HCT116 (cell line): Measurements from ENCODE around the gene IFNGR2. TPM values are rescaled to one million over a fixed set of nuclear protein-coding genes. Genes with fewer than 3 reads are reported as not detected.

Source experiments
- ATAC-seq: fragments of 200-7000 bp; cut with Tn5 transposase; 2 replicates; pipeline ENCODE4 v1.9.1; 2020; ENCODE audit warnings: mild to moderate bottlenecking, moderate library complexity
- BruUV-seq: library from RNA; stranded (reverse); fragments of 400-500 nt; replicated peaks from 2 replicates; lab custom pipeline; 2021; lab: Mats Ljungman, UMichigan
- CTCF ChIA-PET: fragments of 300-600 bp; sonication (Branson Sonifier 250); formaldehyde crosslinking; loops from one replicate; lab custom pipeline; 2021; ENCODE audit warnings: antibody characterized with exemption; lab: Charles Lee
- POLR2A ChIA-PET: fragments of 300-600, 350-600 bp; sonication (Branson Sonifier 250); formaldehyde crosslinking; loops from one replicate; lab custom pipeline; 2021; ENCODE audit warnings: antibody characterized with exemption; lab: Charles Lee
- RAD21 ChIA-PET, 2 experiments: fragments of 300-600 bp; sonication (Branson Sonifier 250); formaldehyde crosslinking; loops; one replicate each; lab custom pipeline; 2023; ENCODE audit warnings: low total read pairs in 2 of 2; ENCODE audit not compliant: uncharacterized antibody in 2 of 2, unreplicated experiment in 2 of 2, low non-redundant PET in 1 of 2; lab: Charles Lee
- DNase-seq: peaks from one replicate; pipeline ENCODE4 v3.0.0-alpha.2; 2010; ENCODE audit warnings: low read depth, low spot score
- H2AFZ ChIP-seq: fragments of 200-600 bp; shearing (Covaris generic), sonication (generic); 2 replicates; pipeline ENCODE4 v1.6.1; 2017; ENCODE audit warnings: low read depth, mixed run types, mixed read lengths, antibody characterized with exemption, low read length; ENCODE audit not compliant: poor library complexity, severe bottlenecking
- H3K27ac ChIP-seq: 2 replicates; pipeline ENCODE4 v1.5.1; 2012; ENCODE audit warnings: low read depth, low read length
- H3K27me3 ChIP-seq: fragments of 200-600 bp; sonication (generic); 2 replicates; pipeline ENCODE4 v1.6.1; 2016; ENCODE audit warnings: mixed run types, low read length, mixed read lengths; ENCODE audit not compliant: insufficient read depth
- H3K36me3 ChIP-seq, 2 experiments: fragments of 200-500 bp in 1 of 2; fragments of 200-600 bp in 1 of 2; sonication (Bioruptor generic) in 1 of 2; sonication (generic) in 1 of 2; 2 replicates each; pipeline versions ENCODE4 v1.5.1 to v1.6.1; 2014 to 2016; ENCODE audit warnings: low read length in 2 of 2, inconsistent platforms in 1 of 2, mixed read lengths in 1 of 2, mixed run types in 1 of 2; ENCODE audit not compliant: insufficient read depth in 2 of 2, control insufficient read depth in 1 of 2
- H3K4me1 ChIP-seq, 2 experiments: fragments of 200-600 bp in 1 of 2; sonication (generic) in 1 of 2; 2 replicates each; pipeline versions ENCODE4 v1.5.1 to v1.6.1; 2012 to 2017; ENCODE audit warnings: low read length in 2 of 2, inconsistent platforms in 1 of 2, mild to moderate bottlenecking in 1 of 2, mixed read lengths in 1 of 2, mixed run types in 1 of 2, moderate library complexity in 1 of 2; ENCODE audit not compliant: insufficient read depth in 2 of 2, control insufficient read depth in 1 of 2
- H3K4me2 ChIP-seq: fragments of 200-600 bp; sonication (generic); 2 replicates; pipeline ENCODE4 v1.6.1; 2017; ENCODE audit warnings: mixed run types, low read length, mixed read lengths
- H3K4me3 ChIP-seq, 2 experiments: fragments of 200-600 bp in 1 of 2; sonication (generic) in 1 of 2; replicated peaks in 1 of 2; 2 replicates each; pipeline ENCODE4 v1.5.1; 2011 to 2016; ENCODE audit warnings: low read length in 2 of 2, control low read depth in 1 of 2, low read depth in 1 of 2, mild to moderate bottlenecking in 1 of 2, mixed read lengths in 1 of 2, mixed run types in 1 of 2
- H3K79me2 ChIP-seq: fragments of 200-600 bp; sonication (generic); 2 replicates; pipeline ENCODE4 v1.6.1; 2017; ENCODE audit warnings: mild to moderate bottlenecking, mixed run types, low read length, moderate library complexity, mixed read lengths; ENCODE audit not compliant: insufficient read depth
- H3K9ac ChIP-seq: fragments of 200-600 bp; sonication (generic); 2 replicates; pipeline ENCODE4 v1.6.1; 2016; ENCODE audit warnings: low read length, mixed read lengths
- H3K9me2 ChIP-seq: fragments of 200-600 bp; sonication (generic), shearing (Covaris generic); 2 replicates; pipeline ENCODE4 v1.6.1; 2017; ENCODE audit warnings: mixed run types, mild to moderate bottlenecking, moderate library complexity; ENCODE audit not compliant: insufficient read depth
- H3K9me3 ChIP-seq, 2 experiments: fragments of 200-500 bp in 1 of 2; fragments of 200-600 bp in 1 of 2; sonication (Bioruptor generic) in 1 of 2; sonication (generic) in 1 of 2; 2 replicates each; pipeline ENCODE4 v1.6.1; 2014 to 2017; ENCODE audit warnings: low read length in 2 of 2, mixed read lengths in 2 of 2, inconsistent platforms in 1 of 2, low read depth in 1 of 2, mild to moderate bottlenecking in 1 of 2, mixed run types in 1 of 2, moderate library complexity in 1 of 2; ENCODE audit not compliant: control insufficient read depth in 1 of 2, insufficient read depth in 1 of 2
- H4K20me1 ChIP-seq: fragments of 200-600 bp; sonication (generic), shearing (Covaris generic); 2 replicates; pipeline ENCODE4 v1.6.1; 2017; ENCODE audit warnings: mixed run types, mild to moderate bottlenecking, moderate library complexity; ENCODE audit not compliant: insufficient read depth
- CEBPB ChIP-seq: IDR thresholded peaks from 2 replicates; pipeline ENCODE4 v1.6.1; 2012; ENCODE audit warnings: low read depth
- EGR1 ChIP-seq: IDR thresholded peaks from 2 replicates; pipeline ENCODE4 v1.6.1; 2012; ENCODE audit warnings: low read depth
- ELF1 ChIP-seq: IDR thresholded peaks from 2 replicates; pipeline ENCODE4 v1.6.1; 2012; ENCODE audit warnings: low read depth, borderline replicate concordance
- JUND ChIP-seq: IDR thresholded peaks from 2 replicates; pipeline ENCODE4 v1.6.1; 2012
- MAX ChIP-seq: IDR thresholded peaks from 2 replicates; pipeline ENCODE4 v1.6.1; 2012
- POLR2A ChIP-seq: IDR thresholded peaks from 2 replicates; pipeline ENCODE4 v1.7.0; 2011; ENCODE audit warnings: borderline replicate concordance; ENCODE audit not compliant: insufficient read depth, insufficient read length; ENCODE audit errors: extremely low read depth
- POLR2AphosphoS5 ChIP-seq: IDR thresholded peaks from 2 replicates; pipeline ENCODE4 v1.6.1; 2011; ENCODE audit warnings: mild to moderate bottlenecking, low read depth, low read length, moderate library complexity
- RAD21 ChIP-seq: IDR thresholded peaks from 2 replicates; pipeline ENCODE4 v1.6.1; 2012; ENCODE audit warnings: low read depth, mild to moderate bottlenecking
- SP1 ChIP-seq: IDR thresholded peaks from 2 replicates; pipeline ENCODE4 v1.6.1; 2012; ENCODE audit warnings: low read depth
- intact Hi-C: fragments of 100-400 bp; cut with micrococcal nuclease; formaldehyde crosslinking; loops from 2 replicates; pipeline ENCODE4 v1.10.0; 2022
- total RNA-seq: library from RNA; stranded (reverse); gene quantifications from one replicate; pipeline ENCODE4 v1.2.1, GENCODE V29; 2021; ENCODE audit not compliant: unreplicated experiment
- TF ChIP-seq, protein P1 (sequence below): IDR thresholded peaks from 2 replicates; pipeline ENCODE4 v1.6.1; 2011; ENCODE audit warnings: mild to moderate bottlenecking, low read length, moderate library complexity; ENCODE audit not compliant: insufficient replicate concordance; ENCODE audit errors: extremely low read depth
- TF ChIP-seq, protein P2 (sequence below): IDR thresholded peaks from 2 replicates; pipeline ENCODE4 v1.6.1; 2012; ENCODE audit warnings: low read depth

IFNGR2 gene
- total RNA-seq, 1 experiment from 2014 or later, result 44.6 TPM

DNA sequence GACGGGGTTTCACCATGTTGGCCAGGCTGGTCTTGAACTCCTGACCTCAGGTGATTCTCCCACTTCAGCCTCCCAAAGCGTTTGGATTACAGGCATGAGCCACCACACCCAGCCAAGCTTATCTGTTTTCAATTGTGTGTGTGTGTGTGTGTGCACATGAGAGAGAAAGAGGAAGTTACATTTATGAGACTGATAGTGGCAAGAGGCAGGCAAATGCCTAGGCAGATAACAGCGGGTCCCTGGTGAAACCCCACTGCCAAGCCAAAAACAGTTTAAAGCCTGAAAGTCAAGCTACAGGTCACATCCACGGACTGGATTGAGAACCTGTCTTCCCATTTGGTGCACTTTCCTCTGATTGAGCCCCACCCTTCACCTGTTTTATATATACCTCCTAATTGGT is 35.1 kb upstream of the IFNGR2 start:
- Histone ChIP-seq H3K9me2 (no peaks in the 10 kb centered on the region), H3K36me3 (no peaks in the 10 kb centered on the region), H3K4me1 (no peaks in the 10 kb centered on the region), H3K9me3 (peaks cover 12 to 21% of the 10 kb centered on the region in 2 experiments; a peak in 2 of 4 replicates), H3K4me3 (no peak overlapping the region), H3K27ac (no peak overlapping the region), H3K4me2 (no peak overlapping the region), H3K79me2 (no peaks in the 10 kb centered on the region), H3K9ac (no peak overlapping the region), H2AFZ (no peak overlapping the region), H3K27me3 (no peaks in the 10 kb centered on the region), H4K20me1 (no peaks in the 10 kb centered on the region)
- DNase-seq (no peak), ATAC-seq (no peak)
- RAD21 ChIA-PET, result no interaction called here
- POLR2A ChIA-PET, result no interaction called here
- no TSS peak for BruUV-seq
- intact Hi-C loops, result no loop called here
- CTCF ChIA-PET, result no interaction called here
- no peak for TF ChIP-seq ELF1
- no peak for TF ChIP-seq MAX
- TF ChIP-seq POLR2A, result no peak
- TF ChIP-seq, protein P1, sequence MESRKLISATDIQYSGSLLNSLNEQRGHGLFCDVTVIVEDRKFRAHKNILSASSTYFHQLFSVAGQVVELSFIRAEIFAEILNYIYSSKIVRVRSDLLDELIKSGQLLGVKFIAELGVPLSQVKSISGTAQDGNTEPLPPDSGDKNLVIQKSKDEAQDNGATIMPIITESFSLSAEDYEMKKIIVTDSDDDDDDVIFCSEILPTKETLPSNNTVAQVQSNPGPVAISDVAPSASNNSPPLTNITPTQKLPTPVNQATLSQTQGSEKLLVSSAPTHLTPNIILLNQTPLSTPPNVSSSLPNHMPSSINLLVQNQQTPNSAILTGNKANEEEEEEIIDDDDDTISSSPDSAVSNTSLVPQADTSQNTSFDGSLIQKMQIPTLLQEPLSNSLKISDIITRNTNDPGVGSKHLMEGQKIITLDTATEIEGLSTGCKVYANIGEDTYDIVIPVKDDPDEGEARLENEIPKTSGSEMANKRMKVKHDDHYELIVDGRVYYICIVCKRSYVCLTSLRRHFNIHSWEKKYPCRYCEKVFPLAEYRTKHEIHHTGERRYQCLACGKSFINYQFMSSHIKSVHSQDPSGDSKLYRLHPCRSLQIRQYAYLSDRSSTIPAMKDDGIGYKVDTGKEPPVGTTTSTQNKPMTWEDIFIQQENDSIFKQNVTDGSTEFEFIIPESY, result no peak
- no peak for TF ChIP-seq POLR2AphosphoS5
- TF ChIP-seq RAD21, result no peak
- no peak for TF ChIP-seq CEBPB
- no peak for TF ChIP-seq EGR1
- TF ChIP-seq SP1, result no peak
- TF ChIP-seq JUND, result no peak
- TF ChIP-seq, protein P2, sequence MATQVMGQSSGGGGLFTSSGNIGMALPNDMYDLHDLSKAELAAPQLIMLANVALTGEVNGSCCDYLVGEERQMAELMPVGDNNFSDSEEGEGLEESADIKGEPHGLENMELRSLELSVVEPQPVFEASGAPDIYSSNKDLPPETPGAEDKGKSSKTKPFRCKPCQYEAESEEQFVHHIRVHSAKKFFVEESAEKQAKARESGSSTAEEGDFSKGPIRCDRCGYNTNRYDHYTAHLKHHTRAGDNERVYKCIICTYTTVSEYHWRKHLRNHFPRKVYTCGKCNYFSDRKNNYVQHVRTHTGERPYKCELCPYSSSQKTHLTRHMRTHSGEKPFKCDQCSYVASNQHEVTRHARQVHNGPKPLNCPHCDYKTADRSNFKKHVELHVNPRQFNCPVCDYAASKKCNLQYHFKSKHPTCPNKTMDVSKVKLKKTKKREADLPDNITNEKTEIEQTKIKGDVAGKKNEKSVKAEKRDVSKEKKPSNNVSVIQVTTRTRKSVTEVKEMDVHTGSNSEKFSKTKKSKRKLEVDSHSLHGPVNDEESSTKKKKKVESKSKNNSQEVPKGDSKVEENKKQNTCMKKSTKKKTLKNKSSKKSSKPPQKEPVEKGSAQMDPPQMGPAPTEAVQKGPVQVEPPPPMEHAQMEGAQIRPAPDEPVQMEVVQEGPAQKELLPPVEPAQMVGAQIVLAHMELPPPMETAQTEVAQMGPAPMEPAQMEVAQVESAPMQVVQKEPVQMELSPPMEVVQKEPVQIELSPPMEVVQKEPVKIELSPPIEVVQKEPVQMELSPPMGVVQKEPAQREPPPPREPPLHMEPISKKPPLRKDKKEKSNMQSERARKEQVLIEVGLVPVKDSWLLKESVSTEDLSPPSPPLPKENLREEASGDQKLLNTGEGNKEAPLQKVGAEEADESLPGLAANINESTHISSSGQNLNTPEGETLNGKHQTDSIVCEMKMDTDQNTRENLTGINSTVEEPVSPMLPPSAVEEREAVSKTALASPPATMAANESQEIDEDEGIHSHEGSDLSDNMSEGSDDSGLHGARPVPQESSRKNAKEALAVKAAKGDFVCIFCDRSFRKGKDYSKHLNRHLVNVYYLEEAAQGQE, result no peak
